ENCODE results near the gene BORCS5. TPM values are rescaled to one million over a fixed set of nuclear protein-coding genes. Genes with fewer than 3 reads are reported as not detected.

The BORCS5 gene
- total and polyA plus RNA-seq, 10 donors, result 3.3 to 25.9 (median 14.9) TPM

- Histone ChIP-seq H3K9me3 (no peaks in the 10 kb centered on the region), H3K27ac (peak overlapping the region in 6 of 8 donors; percentile 29 to 81 (median 65)), H3K4me1 (peaks cover 0 to 56% (median 4%) of the 10 kb centered on the region in 6 donors), H3K36me3 (peaks cover 0 to 58% (median 5%) of the 10 kb centered on the region in 6 donors), H3K27me3 (replicated peaks in 1 of 7) (no peaks in the 10 kb centered on the region), H3K4me3 (no peak overlapping the region)
- TF ChIP-seq POLR2A (IDR thresholded peaks at IDR 0.05) (no peak), CTCF (IDR thresholded peaks at IDR 0.05 in 8 of 11, conservative IDR thresholded peaks at IDR 0.05 in 3 of 11) (no peak), POLR2AphosphoS5 (IDR thresholded peaks at IDR 0.05) (no peak)
- DNase-seq, result no peak
- intact Hi-C loops (cut with DNase I; ENCODE audit: low total_unique reads), result no loop called here
- 78 to 84% (median 82%) methylated on average over 6 of the region's 6 CpGs for WGBS, 5 donors
These were observed 110.4 kb downstream of the BORCS5 start for GRCh38 chr12:12467264-12467663.

- H3K4me3 ChIP-seq, result no peak overlapping the region
- H3K27ac ChIP-seq, result peak overlapping the region in 6 of 8 donors; percentile 44 to 81 (median 66)
- TF ChIP-seq POLR2AphosphoS5 (IDR thresholded peaks at IDR 0.05) (peak in 2 of 3 donors; percentile 27 to 30), POLR2A (IDR thresholded peaks at IDR 0.05) (no peak), CTCF (IDR thresholded peaks at IDR 0.05 in 8 of 11, conservative IDR thresholded peaks at IDR 0.05 in 3 of 11) (no peak)
- peaks cover 0 to 59% (median 5%) of the 10 kb centered on the region in 6 donors for H3K36me3 ChIP-seq
- WGBS, 5 donors, result 53 to 76% (median 70%) methylated on average over 14 of the region's 14 CpGs
- intact Hi-C loops (cut with DNase I; ENCODE audit: low total_unique reads), result no loop called here
- H3K9me3 ChIP-seq, result no peaks in the 10 kb centered on the region
- no peaks in the 10 kb centered on the region for H3K27me3 ChIP-seq (replicated peaks in 1 of 7)
- peaks cover 0 to 56% (median 4%) of the 10 kb centered on the region in 6 donors for H3K4me1 ChIP-seq
- DNase-seq, result no peak
These were observed 110.9 kb downstream of the BORCS5 start for GRCh38 chr12:12467688-12468261.

GRCh38 chr12:12468575-12468974 is 111.7 kb downstream of the BORCS5 start:
- no peaks in the 10 kb centered on the region for H3K9me3 ChIP-seq
- H3K4me3 ChIP-seq, result no peak overlapping the region
- peaks cover 0 to 58% (median 4%) of the 10 kb centered on the region in 6 donors for H3K4me1 ChIP-seq
- 81 to 94% (median 91%) methylated on average over 3 of the region's 3 CpGs for WGBS, 5 donors
- intact Hi-C loops (cut with DNase I; ENCODE audit: low total_unique reads), result no loop called here
- TF ChIP-seq POLR2AphosphoS5 (IDR thresholded peaks at IDR 0.05), result no peak
- no peak for TF ChIP-seq POLR2A (IDR thresholded peaks at IDR 0.05)
- TF ChIP-seq CTCF (IDR thresholded peaks at IDR 0.05 in 8 of 11, conservative IDR thresholded peaks at IDR 0.05 in 3 of 11), result no peak
- H3K27me3 ChIP-seq (replicated peaks in 1 of 7), result no peaks in the 10 kb centered on the region
- peaks cover 0 to 59% (median 5%) of the 10 kb centered on the region in 6 donors for H3K36me3 ChIP-seq
- no peak for DNase-seq
- H3K27ac ChIP-seq, result peak overlapping the region in 6 of 8 donors; percentile 15 to 81 (median 66)

- Histone ChIP-seq H3K27ac (peak overlapping the region in 3 of 8 donors; percentile 73 to 81 (median 77)), H3K4me1 (peaks cover 0 to 66% (median 8%) of the 10 kb centered on the region in 6 donors)
- 59 to 83% (median 80%) methylated on average over 7 of the region's 7 CpGs for WGBS, 5 donors
These were observed 112.5 kb downstream of the BORCS5 start for GRCh38 chr12:12469386-12469785.

More at GRCh38 chr12:12469386-12469785, 112.5 kb downstream of the BORCS5 start:
- no peak for TF ChIP-seq POLR2A (IDR thresholded peaks at IDR 0.05)
- Histone ChIP-seq H3K27me3 (replicated peaks in 1 of 7) (no peaks in the 10 kb centered on the region), H3K9me3 (no peaks in the 10 kb centered on the region), H3K4me3 (no peak overlapping the region), H3K36me3 (peaks cover 0 to 59% (median 5%) of the 10 kb centered on the region in 6 donors)
- intact Hi-C loops (cut with DNase I; ENCODE audit: low total_unique reads), result no loop called here
- DNase-seq, result no peak
